H1 (cell line): ENCODE results near the gene PARP16. TPM values are rescaled to one million over a fixed set of nuclear protein-coding genes. Genes with fewer than 3 reads are reported as not detected.
A peak's percentile ranks its signal among the peaks of the same experiment; 100 is the strongest.

Experiments
- CTCF ChIA-PET: fragments of 300-600 bp; sonication (Branson Sonifier 250); formaldehyde crosslinking; loops from one replicate; lab custom pipeline; 2021; ENCODE audit not compliant: partially characterized antibody; lab: Charles Lee
- POLR2A ChIA-PET: fragments of 300-600 bp; sonication (Branson Sonifier 250); formaldehyde crosslinking; loops from one replicate; lab custom pipeline; 2021; ENCODE audit warnings: inconsistent platforms; ENCODE audit not compliant: partially characterized antibody; lab: Charles Lee
- DNase-seq, 2 experiments: peaks; one replicate each; pipeline versions ENCODE4 v3.0.0 to v3.0.0-alpha.2; 2010 to 2022; ENCODE audit warnings: low spot score in 2 of 2, low read depth in 1 of 2, mixed read lengths in 1 of 2
- FAIRE-seq: peaks from 2 replicates; lab custom pipeline; 2011; peaks lifted over from hg19 to GRCh38; lab: Jason Lieb, UNC
- H2AFZ ChIP-seq: 2 replicates; pipeline ENCODE4 v1.8.1; 2012; ENCODE audit warnings: low read length, inconsistent platforms
- H2AK5ac ChIP-seq: 2 replicates; pipeline ENCODE4 v1.6.1; 2013; ENCODE audit warnings: low read depth, low read length
- H2BK120ac ChIP-seq: replicated peaks from 2 replicates; pipeline ENCODE3; 2013; ENCODE audit warnings: low read depth, low read length, inconsistent platforms
- H2BK12ac ChIP-seq: 2 replicates; pipeline ENCODE4 v1.6.1; 2013; ENCODE audit warnings: low read depth, low read length
- H2BK15ac ChIP-seq: 2 replicates; pipeline ENCODE4 v1.6.1; 2013; ENCODE audit warnings: low read length
- H2BK20ac ChIP-seq: 2 replicates; pipeline ENCODE4 v1.6.1; 2013; ENCODE audit warnings: low read length
- H2BK5ac ChIP-seq: 2 replicates; pipeline ENCODE4 v1.6.1; 2013; ENCODE audit warnings: low read depth, low read length
- H3K14ac ChIP-seq: 2 replicates; pipeline ENCODE4 v1.6.1; 2013; ENCODE audit warnings: inconsistent platforms; ENCODE audit not compliant: insufficient read length
- H3K18ac ChIP-seq: 2 replicates; pipeline ENCODE4 v1.6.1; 2013; ENCODE audit warnings: low read length; ENCODE audit errors: extremely low read depth
- H3K23ac ChIP-seq: 2 replicates; pipeline ENCODE4 v1.6.1; 2013; ENCODE audit warnings: inconsistent platforms; ENCODE audit not compliant: insufficient read length
- H3K23me2 ChIP-seq: 2 replicates; pipeline ENCODE4 v1.6.1; 2013; ENCODE audit warnings: low read depth, low read length
- H3K27ac ChIP-seq: 2 replicates; pipeline ENCODE4 v1.6.1; 2011; ENCODE audit warnings: low read depth, low read length, inconsistent platforms
- H3K27me3 ChIP-seq, 4 experiments: replicated peaks in 1 of 4; 1 replicate in 1 of 4; 2 replicates in 3 of 4; pipeline versions ENCODE4 v1.6.1 to v1.8.1; 2011 to 2013; ENCODE audit warnings: low read length in 3 of 4, mild to moderate bottlenecking in 3 of 4, inconsistent platforms in 2 of 4, mixed read lengths in 2 of 4, moderate library complexity in 1 of 4; ENCODE audit not compliant: control insufficient read depth in 3 of 4, insufficient read depth in 3 of 4; ENCODE audit errors: extremely low read depth in 1 of 4
- H3K36me3 ChIP-seq, 4 experiments: 2 replicates each; pipeline versions ENCODE4 v1.6.1 to v1.8.1; 2011 to 2013; ENCODE audit warnings: mild to moderate bottlenecking in 4 of 4, low read length in 3 of 4, moderate library complexity in 2 of 4, control low read depth in 1 of 4, inconsistent platforms in 1 of 4; ENCODE audit not compliant: insufficient read depth in 4 of 4, control insufficient read depth in 2 of 4
- H3K4ac ChIP-seq: replicated peaks from 2 replicates; pipeline ENCODE3; 2013; ENCODE audit warnings: low read length, low read depth, mixed read lengths, inconsistent platforms; ENCODE audit not compliant: insufficient read length
- H3K4me1 ChIP-seq, 4 experiments: replicated peaks in 1 of 4; 1 replicate in 1 of 4; 2 replicates in 3 of 4; pipeline versions ENCODE4 v1.6.1 to v1.8.1; 2011 to 2013; ENCODE audit warnings: low read length in 3 of 4, inconsistent platforms in 2 of 4, mixed read lengths in 1 of 4; ENCODE audit not compliant: insufficient read depth in 4 of 4, control insufficient read depth in 3 of 4
- H3K4me2 ChIP-seq, 2 experiments: 2 replicates each; pipeline versions ENCODE4 v1.6.1 to v1.8.1; 2011 to 2013; ENCODE audit warnings: low read depth in 2 of 2, low read length in 2 of 2, control low read depth in 1 of 2, inconsistent platforms in 1 of 2, mild to moderate bottlenecking in 1 of 2; ENCODE audit not compliant: insufficient read depth in 1 of 2
- H3K4me3 ChIP-seq, 4 experiments: fragments of 200-600, 300-600 bp in 1 of 4; sonication (generic), shearing (Covaris generic), sonication (Bioruptor Twin) in 1 of 4; 2 replicates each; pipeline versions ENCODE4 v1.5.1 to v1.8.1; 2011 to 2016; ENCODE audit warnings: low read length in 4 of 4, low read depth in 3 of 4, control low read depth in 2 of 4, inconsistent platforms in 2 of 4, mild to moderate bottlenecking in 2 of 4, mixed read lengths in 1 of 4, moderate library complexity in 1 of 4; ENCODE audit not compliant: insufficient read depth in 2 of 4; ENCODE audit errors: extremely low read depth in 1 of 4
- H3K56ac ChIP-seq: replicated peaks from 2 replicates; pipeline ENCODE3; 2013; ENCODE audit warnings: low read depth, mild to moderate bottlenecking, mixed read lengths, low read length, inconsistent platforms; ENCODE audit not compliant: insufficient read length
- H3K79me1 ChIP-seq: 2 replicates; pipeline ENCODE4 v1.6.1; 2013; ENCODE audit warnings: low read depth, low read length, control low read depth
- H3K79me2 ChIP-seq, 2 experiments: 2 replicates each; pipeline versions ENCODE4 v1.6.1 to v1.8.1; 2012 to 2013; ENCODE audit warnings: low read length in 2 of 2, mild to moderate bottlenecking in 2 of 2, inconsistent platforms in 1 of 2; ENCODE audit not compliant: insufficient read depth in 2 of 2, control insufficient read depth in 1 of 2
- H3K9ac ChIP-seq, 4 experiments: replicated peaks in 1 of 4; 1 replicate in 1 of 4; 2 replicates in 3 of 4; pipeline versions ENCODE4 v1.6.1 to v1.8.1; 2011 to 2013; ENCODE audit warnings: low read depth in 3 of 4, low read length in 3 of 4, control low read depth in 2 of 4, mild to moderate bottlenecking in 2 of 4, moderate library complexity in 2 of 4, inconsistent platforms in 1 of 4; ENCODE audit errors: extremely low read depth in 1 of 4
- H3K9me3 ChIP-seq, 2 experiments: 2 replicates each; pipeline versions ENCODE4 v1.6.1 to v1.8.1; 2012 to 2013; ENCODE audit warnings: mild to moderate bottlenecking in 2 of 2, moderate library complexity in 2 of 2, control low read depth in 1 of 2, inconsistent platforms in 1 of 2, low read depth in 1 of 2, low read length in 1 of 2, mixed read lengths in 1 of 2; ENCODE audit not compliant: insufficient read depth in 2 of 2
- H4K20me1 ChIP-seq, 2 experiments: replicated peaks in 1 of 2; 2 replicates each; pipeline versions ENCODE3 to v1.8.1; 2011 to 2013; ENCODE audit warnings: inconsistent platforms in 2 of 2, low read length in 2 of 2, mild to moderate bottlenecking in 1 of 2; ENCODE audit not compliant: insufficient read depth in 2 of 2, control insufficient read depth in 1 of 2
- H4K5ac ChIP-seq: 2 replicates; pipeline ENCODE4 v1.6.1; 2013; ENCODE audit warnings: low read length, low read depth, mixed read lengths, inconsistent platforms; ENCODE audit not compliant: insufficient read length
- H4K8ac ChIP-seq: 2 replicates; pipeline ENCODE4 v1.8.0; 2013; ENCODE audit warnings: mild to moderate bottlenecking, moderate library complexity, low read length, inconsistent platforms; ENCODE audit not compliant: insufficient read depth; ENCODE audit errors: extremely low read depth
- H4K91ac ChIP-seq: replicated peaks from 2 replicates; pipeline ENCODE3; 2013; ENCODE audit warnings: low read length, mixed read lengths, inconsistent platforms; ENCODE audit not compliant: insufficient read length
- ASH2L ChIP-seq: fragments of 200-600, 300-600 bp; sonication (generic); IDR thresholded peaks from one replicate; pipeline ENCODE4 v1.7.1; 2017; ENCODE audit warnings: low read length
- CTCF ChIP-seq, 3 experiments: IDR thresholded peaks; 1 replicate in 2 of 3; 2 replicates in 1 of 3; pipeline versions ENCODE4 v1.5.1 to v1.6.1; 2011; ENCODE audit warnings: low read length in 3 of 3, mild to moderate bottlenecking in 3 of 3, inconsistent platforms in 2 of 3, low read depth in 1 of 3, moderate library complexity in 1 of 3; ENCODE audit not compliant: insufficient read depth in 1 of 3; ENCODE audit errors: control extremely low read depth in 1 of 3
- EGR1 ChIP-seq: IDR thresholded peaks from 2 replicates; pipeline ENCODE4 v1.6.1; 2011; ENCODE audit warnings: low read depth, low read length, borderline replicate concordance
- HDAC2 ChIP-seq, 2 experiments: fragments of 300-600 bp in 1 of 2; sonication (generic) in 1 of 2; IDR thresholded peaks; 2 replicates each; pipeline ENCODE4 v1.6.1; 2011 to 2012; ENCODE audit warnings: low read depth in 2 of 2, low read length in 2 of 2, mild to moderate bottlenecking in 2 of 2, moderate library complexity in 2 of 2, borderline replicate concordance in 1 of 2, inconsistent platforms in 1 of 2
- KDM1A ChIP-seq: fragments of 200-600, 300-600 bp; sonication (generic); IDR thresholded peaks from 2 replicates; pipeline ENCODE4 v1.7.1; 2016; ENCODE audit warnings: mild to moderate bottlenecking, low read length, borderline replicate concordance
- KDM5A ChIP-seq: fragments of 200-600 bp; IDR thresholded peaks from 2 replicates; pipeline ENCODE4 v1.7.1; 2012; ENCODE audit warnings: mild to moderate bottlenecking, low read length, inconsistent platforms, mixed read lengths
- MAFK ChIP-seq: IDR thresholded peaks from 2 replicates; pipeline ENCODE4 v1.6.1; 2012; ENCODE audit warnings: low read depth, mild to moderate bottlenecking, improper control_type of control experiment, low read length
- SUZ12 ChIP-seq: fragments of 200-600 bp; sonication (generic); IDR thresholded peaks from 2 replicates; pipeline ENCODE4 v1.6.1; 2012; ENCODE audit warnings: mild to moderate bottlenecking, inconsistent platforms, low read length, moderate library complexity, mixed read lengths
- WGBS, 2 experiments: shearing (Covaris generic) in 1 of 2; methylation state at CpG; one replicate each; pipeline versions ENCODE4 v1.1.6 to v1.1.7; 2013 to 2015; ENCODE audit warnings: low lambda C conversion rate in 2 of 2, mixed read lengths in 2 of 2, inconsistent platforms in 1 of 2, low coverage in 1 of 2, missing lambda C conversion rate in 1 of 2; ENCODE audit not compliant: insufficient replicate concordance in 2 of 2, insufficient coverage in 1 of 2, insufficient read length in 1 of 2; ENCODE audit errors: extremely low coverage in 1 of 2, missing lambda C conversion rate in 1 of 2; 5-methylcytosine and 5-hydroxymethylcytosine counted together
- polyA plus RNA-seq, 7 experiments: library from polyadenylated mRNA; depleted of rRNA in 3 of 7; stranded (reverse) in 5 of 7; unstranded in 2 of 7; fragments of >200 nt in 5 of 7; fragments of 200-250 nt in 2 of 7; gene quantifications; 1 replicate in 5 of 7; 2 replicates in 1 of 7; 4 replicates in 1 of 7; pipeline versions ENCODE4 v1.2.1 to v1.2.3, GENCODE V29; 2011 to 2013; ENCODE audit warnings: missing spikeins in 2 of 7, mixed read lengths in 2 of 7
- total RNA-seq: library from RNA; stranded (reverse); fragmentation: NEBNext Ultra II Directional; extraction: Animal tissue kit (Norgen Biotek cat#: 25700); gene quantifications from 2 replicates; pipeline ENCODE4 v1.2.1, GENCODE V29; 2021

PARP16 gene
- total and polyA plus RNA-seq, 2 of the 8 experiments (the other 6 are each of a cell fraction or from before 2014, with no cell fraction given): 3.7 to 5.0 TPM

- H3K56ac ChIP-seq: peak overlapping the region; percentile 13
- peak overlapping the region; percentile 73 for H2BK5ac ChIP-seq
- peak overlapping the region; percentile 82 for H2AFZ ChIP-seq
- H3K27ac ChIP-seq: peak overlapping the region; percentile 80; the same call in 1 of the 2 replicates
- CTCF ChIA-PET: interaction anchor here (1.0 to 1.5 kb wide), 5 partner anchors 33 to 561 kb away, joined by 3 read pairs; partner anchors contain the start of gene CLPX
- no peak overlapping the region for H2BK20ac ChIP-seq
- H3K27me3 ChIP-seq: no peaks in the 10 kb centered on the region
- H3K18ac ChIP-seq: peak overlapping the region; percentile 17
- no peaks in the 10 kb centered on the region for H3K79me2 ChIP-seq
- no peak overlapping the region; the same call in 1 of the 2 replicates for H2BK15ac ChIP-seq
- DNase-seq (no peak), FAIRE-seq (no peak)
- H3K23me2 ChIP-seq: 0 out of 2 replicates have a peak, but pooled peaks cover 4% of the 10 kb centered on the region
- peak overlapping the region; percentile 83; the same call in 1 of the 2 replicates for H4K8ac ChIP-seq
- 14% methylated on average over 24 of the region's 24 CpGs; no CpG with 5 or more reads in 1 of the 2 experiments for WGBS, 2 experiments
- peak overlapping the region; percentile 72 to 78 for H3K4me2 ChIP-seq
- H4K5ac ChIP-seq: peak overlapping the region; percentile 35
- H3K9me3 ChIP-seq: peaks cover 0 to 2% of the 10 kb centered on the region in 2 experiments; a peak in 1 of 4 replicates
- POLR2A ChIA-PET: interaction anchor here (0.9 to 8.3 kb wide), 21 partner anchors 8 to 566 kb away, joined by 3 to 138 read pairs (median 9); partner anchors contain the start of genes CLPX, IGDCC3, IGDCC4 and PARP16
- H3K14ac ChIP-seq: no peak overlapping the region
- peak overlapping the region; percentile 25 to 59 (median 44); a peak in 6 of 8 replicates for H3K4me3 ChIP-seq
- H3K9ac ChIP-seq: peak overlapping the region; percentile 44 to 85 (median 68)
- no peaks in the 10 kb centered on the region for H3K79me1 ChIP-seq
- H3K36me3 ChIP-seq: no peaks in the 10 kb centered on the region
- peak overlapping the region; percentile 86 for H2BK120ac ChIP-seq
- peak overlapping the region; percentile 53 for H2BK12ac ChIP-seq
- peak overlapping the region; percentile 5 for H4K91ac ChIP-seq
- no peak overlapping the region for H2AK5ac ChIP-seq
- no peak overlapping the region for H3K23ac ChIP-seq
- peaks cover 0 to 4% (median 1%) of the 10 kb centered on the region in 4 experiments; a peak in 1 of 7 replicates for H3K4me1 ChIP-seq
- H4K20me1 ChIP-seq: no peaks in the 10 kb centered on the region
- H3K4ac ChIP-seq: peak overlapping the region; percentile 57
- no peak for TF ChIP-seq KDM5A
- peak; percentile 45; the same call in 1 of the 2 replicates for TF ChIP-seq MAFK
- 0 out of 4 replicates have a peak, but pooled peaks of 1 of the 2 experiments have one; percentile 22 for TF ChIP-seq HDAC2 (IDR thresholded peaks at IDR 0.05; ENCODE audit: borderline replicate concordance in 1 of 2, low read depth in 2 of 2, low read length in 2 of 2)
- TF ChIP-seq EGR1: no peak
- TF ChIP-seq KDM1A: no peak
- TF ChIP-seq ASH2L: peak; percentile 24
- TF ChIP-seq SUZ12: no peak
- TF ChIP-seq CTCF (IDR thresholded peaks at IDR 0.05; ENCODE audit: control extremely low read depth in 1 of 3, insufficient read depth in 1 of 3, low read depth in 1 of 3, low read length in 3 of 3): no peak
Measured at GRCh38 chr15:65303687-65304380, 17.2 kb upstream of the PARP16 start.
